GM12878 (cell line): ENCODE results near the gene IGLL5. TPM values are rescaled to one million over a fixed set of nuclear protein-coding genes. Genes with fewer than 3 reads are reported as not detected.

Source experiments
- ATAC-seq: fragments of 200-7000 bp; cut with Tn5 transposase; 3 replicates; pipeline ENCODE4 v1.9.1; 2020; ENCODE audit warnings: mild to moderate bottlenecking, moderate library complexity
- BruUV-seq: library from RNA; stranded (reverse); fragments of 400-500 nt; replicated peaks from 2 replicates; lab custom pipeline; 2021; lab: Mats Ljungman, UMichigan
- CTCF ChIA-PET: fragments of 300-600 bp; sonication (Branson Sonifier 250); formaldehyde crosslinking; extraction: SDS; loops from one replicate; lab custom pipeline; 2021; ENCODE audit warnings: inconsistent platforms; lab: Yijun Ruan, JAX
- POLR2A ChIA-PET: fragments of 350-600 bp; formaldehyde crosslinking; extraction: SDS; loops from one replicate; lab custom pipeline; 2021; ENCODE audit warnings: inconsistent platforms; lab: Charles Lee
- RAD21 ChIA-PET: fragments of 300-600 bp; sonication (Branson Sonifier 250); formaldehyde crosslinking; loops from one replicate; lab custom pipeline; 2023; ENCODE audit warnings: antibody characterized with exemption; ENCODE audit not compliant: unreplicated experiment; lab: Charles Lee
- SMC1A ChIA-PET: fragments of 300-600 bp; sonication (Branson Sonifier 250); formaldehyde crosslinking; loops from one replicate; lab custom pipeline; 2023; ENCODE audit not compliant: unreplicated experiment, uncharacterized antibody; lab: Charles Lee
- DNase-seq: peaks from one replicate; pipeline ENCODE4 v3.0.0-alpha.2; 2011; ENCODE audit warnings: low read depth, low spot score
- FAIRE-seq: peaks from 3 replicates; lab custom pipeline; 2011; peaks lifted over from hg19 to GRCh38; lab: Jason Lieb, UNC
- H2AFZ ChIP-seq: 2 replicates; pipeline ENCODE4 v1.6.0; 2011; ENCODE audit warnings: low read depth, low read length, control low read depth; ENCODE audit not compliant: control insufficient read depth
- H3K27ac ChIP-seq: 2 replicates; pipeline ENCODE4 v1.5.1; 2011; ENCODE audit warnings: control low read depth; ENCODE audit not compliant: control insufficient read depth, insufficient read depth
- H3K27me3 ChIP-seq, 2 experiments: replicated peaks in 1 of 2; 2 replicates each; pipeline versions ENCODE4 v1.6.0 to v1.6.1; 2011; ENCODE audit warnings: low read length in 1 of 2; ENCODE audit not compliant: control insufficient read depth in 2 of 2, insufficient read depth in 2 of 2
- H3K36me3 ChIP-seq, 2 experiments: 2 replicates each; pipeline ENCODE4 v1.5.1; 2011; ENCODE audit warnings: low read length in 1 of 2; ENCODE audit not compliant: control insufficient read depth in 2 of 2, insufficient read depth in 2 of 2
- H3K4me1 ChIP-seq: 2 replicates; pipeline ENCODE4 v1.6.1; 2011; ENCODE audit warnings: mild to moderate bottlenecking, low read length, moderate library complexity, mixed read lengths; ENCODE audit not compliant: control insufficient read depth, insufficient read depth
- H3K4me2 ChIP-seq: 2 replicates; pipeline ENCODE4 v1.6.0; 2011; ENCODE audit warnings: control low read depth; ENCODE audit not compliant: control insufficient read depth, insufficient read depth
- H3K4me3 ChIP-seq: fragments of 200-600 bp; sonication (generic); 2 replicates; pipeline ENCODE4 v1.5.1; 2016
- H3K79me2 ChIP-seq: 2 replicates; pipeline ENCODE4 v1.6.0; 2011; ENCODE audit warnings: low read length; ENCODE audit not compliant: control insufficient read depth, insufficient read depth
- H3K9ac ChIP-seq: 2 replicates; pipeline ENCODE4 v1.8.0; 2011; ENCODE audit warnings: low read length, control low read depth, mixed read lengths; ENCODE audit not compliant: control insufficient read depth, insufficient read depth
- H3K9me3 ChIP-seq: replicated peaks from 3 replicates; pipeline ENCODE4 v1.5.1; 2011; ENCODE audit warnings: mild to moderate bottlenecking, low read length; ENCODE audit not compliant: control insufficient read depth, insufficient read depth
- H4K20me1 ChIP-seq: 2 replicates; pipeline ENCODE4 v1.6.0; 2011; ENCODE audit not compliant: control insufficient read depth, insufficient read depth
- CHD4 ChIP-seq: fragments of 200-600 bp; sonication (generic); IDR thresholded peaks from 2 replicates; pipeline ENCODE4 v1.6.1; 2016; ENCODE audit warnings: mild to moderate bottlenecking
- E2F4 ChIP-seq: IDR thresholded peaks from 2 replicates; pipeline ENCODE4 v1.6.1; 2012; ENCODE audit warnings: low read depth, low read length, improper control_type of control experiment
- ESRRA ChIP-seq: IDR thresholded peaks from 2 replicates; pipeline ENCODE4 v1.6.1; 2012; ENCODE audit warnings: mild to moderate bottlenecking, low read length, improper control_type of control experiment
- GATAD2B ChIP-seq: fragments of 450-650 bp; conservative IDR thresholded peaks from 2 replicates; pipeline ENCODE4 v1.6.1; 2017; ENCODE audit warnings: low read depth, mild to moderate bottlenecking, moderate library complexity
- HDGF ChIP-seq: fragments of 450-650 bp; IDR thresholded peaks from 2 replicates; pipeline ENCODE4 v1.6.1; 2016; ENCODE audit warnings: antibody characterized with exemption
- IKZF2 ChIP-seq, 2 experiments: fragments of 450-650 bp; IDR thresholded peaks; 2 replicates each; pipeline ENCODE4 v1.6.1; 2017; ENCODE audit warnings: mild to moderate bottlenecking in 2 of 2, moderate library complexity in 2 of 2
- JUND ChIP-seq: IDR thresholded peaks from 2 replicates; pipeline ENCODE4 v1.6.1; 2012; ENCODE audit warnings: low read depth, mild to moderate bottlenecking, low read length, improper control_type of control experiment, moderate library complexity
- KLF5 ChIP-seq: fragments of 450-650 bp; IDR thresholded peaks from 2 replicates; pipeline ENCODE4 v1.6.1; 2014; ENCODE audit warnings: mild to moderate bottlenecking; ENCODE audit not compliant: partially characterized antibody
- LARP7 ChIP-seq: fragments of 450-650 bp; IDR thresholded peaks from 2 replicates; pipeline ENCODE4 v1.6.1; 2017; ENCODE audit warnings: mild to moderate bottlenecking
- MEF2A ChIP-seq: IDR thresholded peaks from 2 replicates; pipeline ENCODE4 v1.6.1; 2011; ENCODE audit warnings: low read depth, mild to moderate bottlenecking, low read length, moderate library complexity; ENCODE audit not compliant: insufficient read depth
- NFYB ChIP-seq: IDR thresholded peaks from 2 replicates; pipeline ENCODE4 v1.6.1; 2011; ENCODE audit warnings: low read depth, mild to moderate bottlenecking, low read length, improper control_type of control experiment, moderate library complexity; ENCODE audit not compliant: insufficient read depth
- POLR2AphosphoS5 ChIP-seq: IDR thresholded peaks from 2 replicates; pipeline ENCODE4 v1.6.1; 2011; ENCODE audit warnings: mild to moderate bottlenecking, low read length, inconsistent platforms
- RB1 ChIP-seq: fragments of 450-650 bp; formaldehyde crosslinking; IDR thresholded peaks from 2 replicates; pipeline ENCODE4 v1.6.1; 2017; ENCODE audit warnings: mild to moderate bottlenecking, borderline replicate concordance
- RELA ChIP-seq: fragments of 450-650 bp; IDR thresholded peaks from 2 replicates; pipeline ENCODE4 v1.8.0; 2014; ENCODE audit warnings: borderline replicate concordance; ENCODE audit not compliant: partially characterized antibody
- SMAD5 ChIP-seq: IDR thresholded peaks from 2 replicates; pipeline ENCODE4 v1.6.1; 2016; ENCODE audit warnings: antibody characterized with exemption, low read depth
- TCF12 ChIP-seq: IDR thresholded peaks from 2 replicates; pipeline ENCODE4 v1.6.1; 2011; ENCODE audit warnings: low read depth, mild to moderate bottlenecking, low read length
- WRNIP1 ChIP-seq: IDR thresholded peaks from 2 replicates; pipeline ENCODE4 v1.6.1; 2011; ENCODE audit warnings: low read depth, low read length, improper control_type of control experiment, borderline replicate concordance
- ZNF207 ChIP-seq: fragments of 450-650 bp; IDR thresholded peaks from 2 replicates; pipeline ENCODE4 v1.6.1; 2014; ENCODE audit warnings: antibody characterized with exemption, mild to moderate bottlenecking, borderline replicate concordance
- WGBS: methylation state at CpG from one replicate; pipeline ENCODE4 v1.1.6; 2016; ENCODE audit warnings: low lambda C conversion rate; ENCODE audit not compliant: insufficient replicate concordance, insufficient coverage; ENCODE audit errors: missing lambda C conversion rate; 5-methylcytosine and 5-hydroxymethylcytosine counted together
- in situ Hi-C: fragments of 300-500 bp; cut with MboI; formaldehyde crosslinking; loops from 9 replicates; pipeline ENCODE4 v1.14.3; 2018; ENCODE audit warnings: mixed read lengths
- intact Hi-C: fragments of 100-400 bp; cut with micrococcal nuclease; formaldehyde crosslinking; loops from one replicate; pipeline ENCODE4 v1.14.2; 2022; ENCODE audit not compliant: unreplicated experiment
- polyA plus RNA-seq, 11 experiments: library from polyadenylated mRNA; depleted of rRNA in 4 of 11; unstranded in 6 of 11; stranded (reverse) in 5 of 11; fragments of >200 nt; fragmentation: Nextera tagmentation in 4 of 11; fragmentation: Illumina TruSeq in 1 of 11; extraction: Ambion mirVana in 4 of 11; extraction: Trizol in 1 of 11; gene quantifications; 1 replicate in 1 of 11; 2 replicates in 10 of 11; pipeline versions ENCODE4 v1.2.1 to v1.2.3, GENCODE V29; 2011 to 2016; ENCODE audit warnings: inconsistent platforms in 2 of 11, missing spikeins in 2 of 11, low read depth in 1 of 11
- total RNA-seq, 4 experiments: library from RNA; depleted of rRNA in 3 of 4; stranded (reverse); fragments of >200 nt in 3 of 4; fragmentation: Illumina TruSeq in 1 of 4; extraction: Trizol in 1 of 4; gene quantifications; 2 replicates each; pipeline versions ENCODE4 v1.2.1 to v1.2.3, GENCODE V29; 2013 to 2021
- TF ChIP-seq, protein P1 (sequence below), 3 experiments: IDR thresholded peaks in 2 of 3; conservative IDR thresholded peaks in 1 of 3; 2 replicates each; pipeline ENCODE4 v1.5.1; 2011; ENCODE audit warnings: low read depth in 3 of 3, low read length in 3 of 3, mild to moderate bottlenecking in 3 of 3, control low read depth in 2 of 3, moderate library complexity in 2 of 3, inconsistent platforms in 1 of 3, mixed read lengths in 1 of 3; ENCODE audit not compliant: control insufficient read depth in 2 of 3, insufficient read depth in 1 of 3; ENCODE audit errors: extremely low read depth in 1 of 3
- TF ChIP-seq, protein P2 (sequence below): fragments of 450-650 bp; IDR thresholded peaks from 2 replicates; pipeline ENCODE4 v1.6.1; 2017; ENCODE audit warnings: antibody characterized with exemption, mild to moderate bottlenecking, moderate library complexity

Gene IGLL5
- total and polyA plus RNA-seq, 10 of the 15 experiments (the other 5 are each of a cell fraction or from before 2014, with no cell fraction given), result not detected

DNA sequence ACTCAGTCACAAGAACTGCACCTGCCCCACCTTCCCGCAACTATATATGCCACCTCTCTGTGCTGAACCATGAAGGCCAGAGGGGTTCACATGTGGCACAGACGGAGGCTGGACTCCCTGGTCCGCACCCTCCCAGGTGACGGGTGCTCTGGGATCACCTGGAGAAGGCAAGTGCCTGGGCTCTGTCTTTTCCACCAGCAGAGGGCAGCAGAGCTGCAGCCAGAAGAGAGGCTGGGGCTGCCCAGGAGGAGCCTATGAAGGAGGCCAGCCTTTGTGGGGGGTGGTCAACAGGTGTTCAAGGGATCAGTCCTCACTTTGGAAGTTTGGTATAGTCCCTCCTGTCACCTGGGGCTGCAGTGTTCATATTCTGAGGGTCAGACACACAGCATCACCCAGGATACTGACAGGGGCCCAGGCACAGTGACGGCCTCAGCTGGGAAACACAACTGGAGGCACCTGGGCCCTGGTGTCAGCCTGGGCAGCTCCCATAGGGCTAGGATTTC, 39.2 kb upstream of the IGLL5 start:
- H3K27me3 ChIP-seq, result no peaks in the 10 kb centered on the region
- DNase-seq, result no peak
- POLR2A ChIA-PET, result interaction anchor here (1.2 to 3.7 kb wide), 6 partner anchors 26 to 107 kb away, joined by 3 to 38 read pairs (median 16); no protein-coding TSS in a partner anchor
- no peak overlapping the region for H3K4me3 ChIP-seq
- peaks cover 18% of the 10 kb centered on the region for H3K4me1 ChIP-seq
- CTCF ChIA-PET, result interaction anchor here (0.6 to 12.5 kb wide), 22 partner anchors 12 to 261 kb away, joined by 3 to 551 read pairs (median 5); no protein-coding TSS in a partner anchor
- RAD21 ChIA-PET, result interaction anchor here (0.8 to 9.3 kb wide), 17 partner anchors 9 to 284 kb away, joined by 3 to 174 read pairs (median 6); no protein-coding TSS in a partner anchor
- peak; percentile 91 for ATAC-seq
- FAIRE-seq, result no peak
- no peaks in the 10 kb centered on the region for H4K20me1 ChIP-seq
- H3K36me3 ChIP-seq, result no peaks in the 10 kb centered on the region
- SMC1A ChIA-PET, result interaction anchor here (0.7 to 7.6 kb wide), 14 partner anchors 7 to 109 kb away, joined by 3 to 201 read pairs (median 9); no protein-coding TSS in a partner anchor
- H3K9me3 ChIP-seq, result no peaks in the 10 kb centered on the region
- no peak overlapping the region for H2AFZ ChIP-seq
- H3K27ac ChIP-seq, result no peak overlapping the region
- H3K79me2 ChIP-seq, result no peaks in the 10 kb centered on the region
- no peak overlapping the region for H3K9ac ChIP-seq
- H3K4me2 ChIP-seq, result no peak overlapping the region
- in situ Hi-C loops, result no loop called here
- intact Hi-C loops, result loop anchor here (1.0 to 10.0 kb wide), 5 partner anchors 38 to 276 kb away; no protein-coding TSS in a partner anchor
- 28% methylated on average over 5 of the region's 5 CpGs for WGBS
- BruUV-seq, result no TSS peak
- no peak for TF ChIP-seq WRNIP1
- TF ChIP-seq SMAD5, result no peak
- TF ChIP-seq JUND, result no peak
- TF ChIP-seq POLR2AphosphoS5, result no peak
- TF ChIP-seq ESRRA, result no peak
- TF ChIP-seq GATAD2B, result no peak
- no peak for TF ChIP-seq CHD4
- TF ChIP-seq, protein P1, sequence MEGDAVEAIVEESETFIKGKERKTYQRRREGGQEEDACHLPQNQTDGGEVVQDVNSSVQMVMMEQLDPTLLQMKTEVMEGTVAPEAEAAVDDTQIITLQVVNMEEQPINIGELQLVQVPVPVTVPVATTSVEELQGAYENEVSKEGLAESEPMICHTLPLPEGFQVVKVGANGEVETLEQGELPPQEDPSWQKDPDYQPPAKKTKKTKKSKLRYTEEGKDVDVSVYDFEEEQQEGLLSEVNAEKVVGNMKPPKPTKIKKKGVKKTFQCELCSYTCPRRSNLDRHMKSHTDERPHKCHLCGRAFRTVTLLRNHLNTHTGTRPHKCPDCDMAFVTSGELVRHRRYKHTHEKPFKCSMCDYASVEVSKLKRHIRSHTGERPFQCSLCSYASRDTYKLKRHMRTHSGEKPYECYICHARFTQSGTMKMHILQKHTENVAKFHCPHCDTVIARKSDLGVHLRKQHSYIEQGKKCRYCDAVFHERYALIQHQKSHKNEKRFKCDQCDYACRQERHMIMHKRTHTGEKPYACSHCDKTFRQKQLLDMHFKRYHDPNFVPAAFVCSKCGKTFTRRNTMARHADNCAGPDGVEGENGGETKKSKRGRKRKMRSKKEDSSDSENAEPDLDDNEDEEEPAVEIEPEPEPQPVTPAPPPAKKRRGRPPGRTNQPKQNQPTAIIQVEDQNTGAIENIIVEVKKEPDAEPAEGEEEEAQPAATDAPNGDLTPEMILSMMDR (IDR thresholded peaks at IDR 0.05 in 2 of 3, conservative IDR thresholded peaks at IDR 0.05 in 1 of 3; ENCODE audit: control insufficient read depth in 2 of 3, extremely low read depth in 1 of 3, insufficient read depth in 1 of 3, low read depth in 3 of 3, low read length in 3 of 3), result peak; percentile 49 to 79 (median 78)
- peak; percentile 27 for TF ChIP-seq RELA
- no peak for TF ChIP-seq E2F4
- TF ChIP-seq TCF12, result no peak; the same call in 1 of the 2 replicates
- peak; percentile 33; the same call in 1 of the 2 replicates for TF ChIP-seq LARP7
- no peak for TF ChIP-seq HDGF
- no peak for TF ChIP-seq NFYB
- TF ChIP-seq KLF5, result no peak
- peak; percentile 26; the same call in 1 of the 2 replicates for TF ChIP-seq RB1
- TF ChIP-seq ZNF207, result no peak
- TF ChIP-seq IKZF2 (IDR thresholded peaks at IDR 0.05), result peak; percentile 18 to 26; a peak in 3 of 4 replicates
- TF ChIP-seq, protein P2, sequence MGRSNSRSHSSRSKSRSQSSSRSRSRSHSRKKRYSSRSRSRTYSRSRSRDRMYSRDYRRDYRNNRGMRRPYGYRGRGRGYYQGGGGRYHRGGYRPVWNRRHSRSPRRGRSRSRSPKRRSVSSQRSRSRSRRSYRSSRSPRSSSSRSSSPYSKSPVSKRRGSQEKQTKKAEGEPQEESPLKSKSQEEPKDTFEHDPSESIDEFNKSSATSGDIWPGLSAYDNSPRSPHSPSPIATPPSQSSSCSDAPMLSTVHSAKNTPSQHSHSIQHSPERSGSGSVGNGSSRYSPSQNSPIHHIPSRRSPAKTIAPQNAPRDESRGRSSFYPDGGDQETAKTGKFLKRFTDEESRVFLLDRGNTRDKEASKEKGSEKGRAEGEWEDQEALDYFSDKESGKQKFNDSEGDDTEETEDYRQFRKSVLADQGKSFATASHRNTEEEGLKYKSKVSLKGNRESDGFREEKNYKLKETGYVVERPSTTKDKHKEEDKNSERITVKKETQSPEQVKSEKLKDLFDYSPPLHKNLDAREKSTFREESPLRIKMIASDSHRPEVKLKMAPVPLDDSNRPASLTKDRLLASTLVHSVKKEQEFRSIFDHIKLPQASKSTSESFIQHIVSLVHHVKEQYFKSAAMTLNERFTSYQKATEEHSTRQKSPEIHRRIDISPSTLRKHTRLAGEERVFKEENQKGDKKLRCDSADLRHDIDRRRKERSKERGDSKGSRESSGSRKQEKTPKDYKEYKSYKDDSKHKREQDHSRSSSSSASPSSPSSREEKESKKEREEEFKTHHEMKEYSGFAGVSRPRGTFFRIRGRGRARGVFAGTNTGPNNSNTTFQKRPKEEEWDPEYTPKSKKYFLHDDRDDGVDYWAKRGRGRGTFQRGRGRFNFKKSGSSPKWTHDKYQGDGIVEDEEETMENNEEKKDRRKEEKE, result no peak
- no peak for TF ChIP-seq MEF2A
